ENCODE results near the gene HBB.
A peak's percentile ranks its signal among the peaks of the same experiment; 100 is the strongest.

The HBB gene

GRCh38 chr11:5245155-5245554 lies 18.3 kb upstream of the HBB start:
- no peak for DNase-seq (ENCODE audit: low read depth)
- no peak for TF ChIP-seq CTCF (conservative IDR thresholded peaks at IDR 0.05; ENCODE audit: low read depth, low read length)
- H3K4me3 ChIP-seq (ENCODE audit: low read depth, low read length), result no peak overlapping the region

GRCh38 chr11:5243816-5244180 lies 16.9 kb upstream of the HBB start:
- DNase-seq (ENCODE audit: low read depth), result no peak
- no peak overlapping the region for H3K4me3 ChIP-seq (ENCODE audit: low read depth, low read length)
- no peak for TF ChIP-seq CTCF (conservative IDR thresholded peaks at IDR 0.05; ENCODE audit: low read depth, low read length)

GRCh38 chr11:5242933-5243815 lies 16.3 kb upstream of the HBB start:
- no peak overlapping the region for H3K4me3 ChIP-seq (ENCODE audit: low read depth, low read length)
- peak; percentile 64 for DNase-seq (ENCODE audit: low read depth)

GRCh38 chr11:5242208-5242607 lies 15.3 kb upstream of the HBB start:
- TF ChIP-seq CTCF (conservative IDR thresholded peaks at IDR 0.05; ENCODE audit: low read depth, low read length), result no peak
- no peak overlapping the region for H3K4me3 ChIP-seq (ENCODE audit: low read depth, low read length)
- DNase-seq (ENCODE audit: low read depth), result no peak

More at GRCh38 chr11:5242933-5243815, 16.3 kb upstream of the HBB start:
- no peak for TF ChIP-seq CTCF (conservative IDR thresholded peaks at IDR 0.05; ENCODE audit: low read depth, low read length)

- no peak for DNase-seq (ENCODE audit: low read depth)
- no peak for TF ChIP-seq CTCF (conservative IDR thresholded peaks at IDR 0.05; ENCODE audit: low read depth, low read length)
- H3K4me3 ChIP-seq (ENCODE audit: low read depth, low read length), result no peak overlapping the region
Observed at GRCh38 chr11:5241458-5241857, 14.6 kb upstream of the HBB start.

- no peak overlapping the region for H3K4me3 ChIP-seq (ENCODE audit: low read depth, low read length)
- TF ChIP-seq CTCF (conservative IDR thresholded peaks at IDR 0.05; ENCODE audit: low read depth, low read length), result no peak
- DNase-seq (ENCODE audit: low read depth), result no peak
Observed at GRCh38 chr11:5240458-5240857, 13.6 kb upstream of the HBB start.

GRCh38 chr11:5240056-5240455 lies 13.2 kb upstream of the HBB start:
- TF ChIP-seq CTCF (conservative IDR thresholded peaks at IDR 0.05; ENCODE audit: low read depth, low read length), result no peak
- H3K4me3 ChIP-seq (ENCODE audit: low read depth, low read length), result no peak overlapping the region
- DNase-seq (ENCODE audit: low read depth), result no peak
